GM10248 (cell line): ENCODE data around the gene CATSPERD.

Source experiments
- CTCF ChIA-PET: fragments of 300-600 bp; sonication (Branson Sonifier 250); formaldehyde crosslinking; extraction: SDS; loops from one replicate; lab custom pipeline; 2021; ENCODE audit warnings: antibody characterized with exemption; lab: Yijun Ruan, JAX
- POLR2A ChIA-PET: fragments of 350-650 bp; sonication (Branson Sonifier 250); formaldehyde crosslinking; extraction: SDS; loops from one replicate; lab custom pipeline; 2020; ENCODE audit warnings: antibody characterized with exemption; lab: Yijun Ruan, JAX
- DNase-seq: peaks from one replicate; pipeline ENCODE4 v3.0.0; 2012; ENCODE audit errors: extremely low spot score
- CTCF ChIP-seq: IDR thresholded peaks from 2 replicates; pipeline ENCODE4 v1.5.1; 2012; ENCODE audit warnings: mild to moderate bottlenecking, low read depth; ENCODE audit errors: extremely low read depth, missing control alignments, control extremely low read depth

The CATSPERD gene

GRCh38 chr19:5680084-5680436 lies 40.4 kb upstream of the CATSPERD start:
- DNase-seq = peak; percentile 22
- ChIA-PET POLR2A (interaction anchor here (0.6 to 0.8 kb wide), 2 partner anchors 11 to 41 kb away, joined by 3 read pairs; partner anchors contain the start of gene CATSPERD), CTCF (interaction anchor here (5.5 kb wide), 1 partner anchor 8 kb away, joined by 32 read pairs; the partner anchor contains the start of gene RPL36)
- TF ChIP-seq CTCF = no peak

GRCh38 chr19:5680437-5681368 lies 39.7 kb upstream of the CATSPERD start, which contains the start of the genes HSD11B1L and MICOS13:
HSD11B1L (plus strand) TSS chr19:5681027; CDS start chr19:5684833, 3,806 bp downstream.
MICOS13 (minus strand) TSS chr19:5680516; CDS start chr19:5680486, 30 bp downstream.
- CTCF ChIA-PET = no interaction called here
- DNase-seq = peak; percentile 96
- no peak for TF ChIP-seq CTCF
- POLR2A ChIA-PET = no interaction called here

- no peak for DNase-seq
- ChIA-PET POLR2A (no interaction called here), CTCF (no interaction called here)
- TF ChIP-seq CTCF = no peak
These were observed 38.9 kb upstream of the CATSPERD start for GRCh38 chr19:5681391-5682106.

- CTCF ChIA-PET = interaction anchor here (0.9 kb wide), 1 partner anchor 9 kb away, joined by 3 read pairs; no protein-coding TSS in a partner anchor
- DNase-seq = no peak
- no peak for TF ChIP-seq CTCF
- POLR2A ChIA-PET = no interaction called here
These were observed 38.3 kb upstream of the CATSPERD start for GRCh38 chr19:5682107-5682482.

GRCh38 chr19:5683177-5683886 lies 37.1 kb upstream of the CATSPERD start:
- no peak for DNase-seq
- POLR2A ChIA-PET = interaction anchor here (0.7 kb wide), 2 partner anchors 27 to 1227 kb away, joined by 3 read pairs; no protein-coding TSS in a partner anchor
- CTCF ChIA-PET = interaction anchor here (0.9 kb wide), 1 partner anchor 8 kb away, joined by 3 read pairs; no protein-coding TSS in a partner anchor
- no peak for TF ChIP-seq CTCF
